GM21717 (cell line): ENCODE results near the gene RASGRF2.
"Not testable (repeated sequence)": the region's sequence is repeated elsewhere in the genome, so short reads cannot be mapped to it uniquely, and the experiment has no call there.

ENCODE experiments used
- ATAC-seq: cut with Tn5 transposase; IDR thresholded peaks from one replicate; pipeline ENCODE4 v1.9.1; 2021; ENCODE audit warnings: mild to moderate bottlenecking, moderate library complexity; ENCODE audit not compliant: unreplicated experiment

Gene RASGRF2

GRCh38 chr5:81265101-81265500, 304.9 kb downstream of the RASGRF2 start:
- ATAC-seq, result no peak

- ATAC-seq, result no peak
Measured at GRCh38 chr5:81268521-81269196, 308.5 kb downstream of the RASGRF2 start.

GRCh38 chr5:81269751-81270393, 309.7 kb downstream of the RASGRF2 start:
- ATAC-seq, result no peak

- ATAC-seq, result not testable (repeated sequence)
Measured at GRCh38 chr5:81270394-81271027, 310.3 kb downstream of the RASGRF2 start.
